A549 (cell line): ENCODE data around the gene OSBPL6.

ENCODE experiments used
- CTCF ChIP-seq: fragments of >200 bp; sonication (Bioruptor Twin); formaldehyde crosslinking; IDR thresholded peaks from 3 replicates; pipeline ENCODE4 v1.5.1; 2016
- E2F6 ChIP-seq: IDR thresholded peaks from 2 replicates; pipeline ENCODE4 v1.6.1; 2012; ENCODE audit warnings: low read depth, borderline replicate concordance
- HOXA7 ChIP-seq: fragments of 250-450 bp; sonication (Bioruptor Pico); IDR thresholded peaks from 2 replicates; pipeline ENCODE4 v1.5.0; 2020; ENCODE audit warnings: mild to moderate bottlenecking, moderate library complexity
- JUN ChIP-seq, 2 experiments: fragments of >200 bp; sonication (Bioruptor Twin); formaldehyde crosslinking; IDR thresholded peaks; 2 replicates in 1 of 2; 3 replicates in 1 of 2; pipeline ENCODE4 v1.6.1; 2016 to 2017
- MAZ ChIP-seq: fragments of 150-350 bp; IDR thresholded peaks from 2 replicates; pipeline ENCODE4 v1.6.1; 2014; ENCODE audit warnings: antibody characterized with exemption, low read depth, low read length, borderline replicate concordance
- NR3C1 ChIP-seq: fragments of >200 bp; sonication (Bioruptor Twin); formaldehyde crosslinking; IDR thresholded peaks from 3 replicates; pipeline ENCODE4 v1.6.1; 2017
- PBX3 ChIP-seq: IDR thresholded peaks from 2 replicates; pipeline ENCODE4 v1.6.1; 2012
- POLR2A ChIP-seq: IDR thresholded peaks from 2 replicates; pipeline ENCODE4 v1.6.1; 2012; ENCODE audit warnings: mild to moderate bottlenecking, low read length
- RAD21 ChIP-seq, 2 experiments: fragments of >200 bp in 1 of 2; sonication (Bioruptor Twin) in 1 of 2; formaldehyde crosslinking in 1 of 2; IDR thresholded peaks in 1 of 2; conservative IDR thresholded peaks in 1 of 2; 2 replicates in 1 of 2; 3 replicates in 1 of 2; pipeline ENCODE4 v1.6.1; 2012 to 2018; ENCODE audit warnings: inconsistent platforms in 1 of 2
- RNF2 ChIP-seq: fragments of 200-600 bp; sonication (generic); IDR thresholded peaks from 2 replicates; pipeline ENCODE4 v1.6.1; 2016; ENCODE audit warnings: low read depth, mild to moderate bottlenecking, antibody characterized with exemption, moderate library complexity, borderline replicate concordance
- TP53 ChIP-seq: fragments of 250-450 bp; sonication (Bioruptor Pico); IDR thresholded peaks from 2 replicates; pipeline ENCODE4 v1.5.0; 2021; ENCODE audit warnings: mild to moderate bottlenecking, moderate library complexity
- USF2 ChIP-seq: fragments of 450-650 bp; IDR thresholded peaks from 2 replicates; pipeline ENCODE4 v1.6.1; 2014; ENCODE audit warnings: antibody characterized with exemption

GRCh38 chr2:178275600-178275999, 81.3 kb downstream of the OSBPL6 start:
- TF ChIP-seq RAD21 (conservative IDR thresholded peaks at IDR 0.05 in 1 of 2, IDR thresholded peaks at IDR 0.05 in 1 of 2) (no peak), E2F6 (no peak), POLR2A (no peak), CTCF (no peak), JUN (IDR thresholded peaks at IDR 0.05) (no peak), USF2 (no peak), HOXA7 (no peak), TP53 (CRISPR knock-in tag) (no peak), NR3C1 (no peak), RNF2 (no peak), MAZ (no peak), PBX3 (no peak)
